ENCODE measurements around the gene HHATL. TPM values are rescaled to one million over a fixed set of nuclear protein-coding genes. Genes with fewer than 3 reads are reported as not detected.

Gene HHATL
- total and polyA plus RNA-seq, 4 donors = 0.17 TPM; not detected in 3

- TF ChIP-seq REST (IDR thresholded peaks at IDR 0.05) (no peak), FOXA2 (IDR thresholded peaks at IDR 0.05) (no peak), YY1 (IDR thresholded peaks at IDR 0.05) (no peak)
Measured at GRCh38 chr3:42663581-42664437, 38.8 kb downstream of the HHATL start (continued).

- Histone ChIP-seq H3K4me1 (ENCODE audit: control insufficient read depth in 4 of 4, insufficient read depth in 4 of 4, low read length in 3 of 4) (no peaks in the 10 kb centered on the region), H3K36me3 (ENCODE audit: control insufficient read depth in 4 of 4, insufficient read depth in 3 of 4, low read depth in 1 of 4, low read length in 3 of 4) (peaks cover 0 to 4% (median 1%) of the 10 kb centered on the region in 4 donors)
Measured at GRCh38 chr3:42662813-42663535, 39.6 kb downstream of the HHATL start.

More at GRCh38 chr3:42662813-42663535, 39.6 kb downstream of the HHATL start:
- TF ChIP-seq MAX (IDR thresholded peaks at IDR 0.05) = no peak
- TF ChIP-seq FOXA2 (IDR thresholded peaks at IDR 0.05) = no peak
- TF ChIP-seq YY1 (IDR thresholded peaks at IDR 0.05) = no peak
- TF ChIP-seq FOXA1 (IDR thresholded peaks at IDR 0.05) = no peak
- no peak for TF ChIP-seq HNF4G (IDR thresholded peaks at IDR 0.05)
- TF ChIP-seq RAD21 (IDR thresholded peaks at IDR 0.05) = no peak
- no peak for TF ChIP-seq TAF1 (conservative IDR thresholded peaks at IDR 0.05)
- no peak for TF ChIP-seq NR2F2 (IDR thresholded peaks at IDR 0.05)
- TF ChIP-seq ZBTB33 (IDR thresholded peaks at IDR 0.05) = no peak
- no peak for DNase-seq (ENCODE audit: low spot score)
- 94% methylated on average over 12 of the region's 12 CpGs for WGBS
- Histone ChIP-seq H3K27ac (ENCODE audit: low read depth in 1 of 2, low read length in 2 of 2) (no peak overlapping the region), H3K4me3 (ENCODE audit: low read depth in 1 of 3, low read length in 3 of 3) (no peak overlapping the region), H3K27me3 (ENCODE audit: control insufficient read depth in 4 of 4, insufficient read depth in 4 of 4, low read length in 3 of 4) (no peaks in the 10 kb centered on the region), H3K9me3 (ENCODE audit: control insufficient read depth in 4 of 4, low read length in 3 of 4) (no peaks in the 10 kb centered on the region), H3K9ac (ENCODE audit: low read depth in 1 of 2, low read length in 2 of 2) (no peak overlapping the region)

Data from liver (tissue), 9 donors.